GM23248 (cell line): ENCODE data around the gene S1PR2.

Experiments
- EZH2 ChIP-seq: fragments of 200-600 bp; sonication (generic); IDR thresholded peaks from 2 replicates; pipeline ENCODE4 v1.6.1; 2018; ENCODE audit warnings: antibody characterized with exemption, mild to moderate bottlenecking; ENCODE audit not compliant: insufficient read depth, poor library complexity, severe bottlenecking
- EZH2phosphoT487 ChIP-seq: fragments of 200-600 bp; sonication (generic); IDR thresholded peaks from 2 replicates; pipeline ENCODE4 v1.6.1; 2018; ENCODE audit warnings: antibody characterized with exemption, moderate library complexity, mild to moderate bottlenecking, low read depth; ENCODE audit not compliant: insufficient read depth

DNA sequence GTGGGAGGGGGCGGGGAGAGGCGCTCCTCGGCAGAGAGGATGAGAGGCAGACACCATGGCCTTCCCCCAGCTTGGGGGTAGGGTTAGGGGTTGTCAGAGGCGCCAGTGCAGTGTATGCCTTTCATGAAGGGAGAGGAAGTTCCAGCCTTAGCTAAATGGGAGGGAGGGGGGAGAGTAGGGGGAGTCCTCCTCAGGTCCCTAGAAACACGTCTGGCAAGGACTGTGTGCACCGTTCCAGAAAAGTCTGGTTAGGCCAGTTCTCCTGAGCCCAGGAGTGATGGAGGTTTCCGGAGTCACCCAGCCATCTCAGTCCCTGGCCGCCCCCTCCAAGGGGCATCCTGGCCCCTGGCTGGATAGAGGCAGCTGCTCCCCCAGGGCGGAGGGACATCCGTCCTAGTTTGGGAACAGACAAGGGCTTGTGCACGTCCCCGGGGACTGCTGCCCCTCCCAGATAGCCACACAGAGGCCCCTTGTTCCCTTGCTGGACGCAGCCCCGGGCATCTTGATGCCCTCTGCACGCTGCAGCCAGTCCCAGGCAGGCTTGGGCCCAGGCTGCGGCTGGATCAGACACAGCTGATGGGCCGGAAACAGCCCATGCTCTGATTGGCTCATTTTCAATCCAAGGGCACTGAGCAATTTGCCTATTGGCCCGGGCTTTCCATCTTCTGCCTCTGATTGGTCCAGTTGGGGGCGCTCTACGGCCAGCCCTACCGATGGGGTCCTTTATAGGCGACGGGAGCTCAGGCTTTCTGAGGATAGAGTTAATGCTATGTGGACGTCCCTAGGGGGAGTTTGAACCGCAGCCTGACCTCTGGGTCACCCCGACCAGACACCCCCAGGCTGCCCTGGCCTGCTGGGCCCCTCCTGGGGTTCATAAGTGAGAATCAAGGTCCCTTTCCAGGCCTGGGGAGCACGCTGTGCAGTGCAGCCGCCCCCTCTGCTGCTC, 3.8 kb downstream of the S1PR2 start:
- no peak for TF ChIP-seq EZH2
- TF ChIP-seq EZH2phosphoT487, result no peak
